Upper lobe of left lung (tissue), 6 donors: ENCODE measurements around the gene UIMC1. TPM values are rescaled to one million over a fixed set of nuclear protein-coding genes. Genes with fewer than 3 reads are reported as not detected.
A peak's percentile ranks its signal among the peaks of the same experiment; 100 is the strongest.

Experiments used
- ATAC-seq, 2 donors: fragments of 200-7000 bp; cut with Tn5 transposase; one replicate each; pipeline ENCODE4 v1.9.1; 2022; ENCODE audit warnings: mild to moderate bottlenecking in 2 of 2, moderate library complexity in 2 of 2; ENCODE audit not compliant: low FRiP score in 2 of 2
- DNase-seq, 2 donors: peaks; one replicate each; pipeline ENCODE4 v3.0.0-alpha.2; 2019 to 2020
- H3K27ac ChIP-seq, 4 donors: fragments of 200-600 bp; sonication (generic); one replicate each; pipeline ENCODE4 v1.5.1; 2016 to 2019
- H3K27me3 ChIP-seq, 4 donors: fragments of 200-600 bp; sonication (generic); one replicate each; pipeline ENCODE4 v1.5.1; 2017 to 2019
- H3K36me3 ChIP-seq, 4 donors: fragments of 200-600 bp; sonication (generic); one replicate each; pipeline ENCODE4 v1.5.1; 2016 to 2019
- H3K4me1 ChIP-seq, 4 donors: fragments of 200-600 bp; sonication (generic); one replicate each; pipeline ENCODE4 v1.5.1; 2018 to 2019
- H3K4me3 ChIP-seq, 4 donors: fragments of 200-600 bp; sonication (generic); one replicate each; pipeline ENCODE4 v1.5.1; 2017 to 2019; ENCODE audit warnings: mild to moderate bottlenecking in 2 of 4, moderate library complexity in 1 of 4
- H3K9me3 ChIP-seq, 4 donors: fragments of 200-600 bp; sonication (generic); one replicate each; pipeline ENCODE4 v1.5.1; 2018 to 2019
- EP300 ChIP-seq, 4 donors: sonication (generic); formaldehyde crosslinking; IDR thresholded peaks; one replicate each; pipeline ENCODE4 v1.5.1; 2017; ENCODE audit warnings: antibody characterized with exemption in 4 of 4, control low read depth in 2 of 4
- POLR2A ChIP-seq, 4 donors: fragments of 450-650 bp; IDR thresholded peaks; one replicate each; pipeline ENCODE4 v1.5.1; 2016 to 2017; ENCODE audit warnings: antibody characterized with exemption in 4 of 4, mild to moderate bottlenecking in 2 of 4
- POLR2AphosphoS5 ChIP-seq, 2 donors: sonication (generic); formaldehyde crosslinking; IDR thresholded peaks; one replicate each; pipeline ENCODE4 v1.5.1; 2017; ENCODE audit warnings: antibody characterized with exemption in 2 of 2
- WGBS, 2 donors: methylation state at CpG; one replicate each; pipeline ENCODE4 v1.1.5; 2017 to 2018; 5-methylcytosine and 5-hydroxymethylcytosine counted together
- total RNA-seq, 6 donors: library from RNA; depleted of rRNA in 4 of 6; stranded (reverse); fragments of >200 nt in 4 of 6; gene quantifications; one replicate each; pipeline versions ENCODE4 v1.1.0 to v1.2.1, GENCODE V29; 2016 to 2021
- TF ChIP-seq, protein P1 (sequence below), 6 experiments: fragments of 450-650 bp in 4 of 6; fragments of 200-600 bp in 2 of 6; sonication (generic) in 2 of 6; IDR thresholded peaks; one replicate each; pipeline ENCODE4 v1.5.1; 2016 to 2019; ENCODE audit warnings: antibody characterized with exemption in 6 of 6
- donor health status: DM: no; HTN: no; CAD: no; lungs with moderate emphysema.
- donor health status: DM: no; HTN: yes; CAD: no; lungs with severe emphysema.

The UIMC1 gene
- total RNA-seq, 6 donors from 2014 or later = 26.7 to 87.0 (median 37.9) TPM

DNA sequence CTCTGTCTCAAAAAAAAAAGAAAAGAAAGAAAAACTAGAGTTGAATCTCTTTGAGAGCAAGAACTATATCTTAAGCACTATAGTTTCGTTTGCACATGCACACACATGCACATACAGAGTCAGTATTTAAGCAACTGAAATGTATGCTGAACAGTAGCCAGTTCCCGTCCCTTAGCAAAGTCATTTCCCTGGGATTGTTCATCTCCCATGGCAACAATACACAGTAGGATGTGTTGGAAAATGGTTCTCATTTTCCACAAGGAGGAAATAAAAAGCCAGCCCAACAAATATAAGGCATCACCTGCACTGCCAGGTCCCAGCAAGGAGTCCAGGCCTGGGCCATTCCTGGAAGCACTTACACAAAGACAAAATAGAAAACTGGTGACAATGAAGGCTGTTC, 11.8 kb upstream of the UIMC1 start:
- Histone ChIP-seq H3K27me3 (no peaks in the 10 kb centered on the region), H3K36me3 (no peaks in the 10 kb centered on the region), H3K4me1 (peaks cover 9 to 12% (median 10%) of the 10 kb centered on the region in 4 donors), H3K27ac (no peak overlapping the region), H3K4me3 (no peak overlapping the region), H3K9me3 (no peaks in the 10 kb centered on the region)
- ATAC-seq (no peak), DNase-seq (no peak)
- TF ChIP-seq EP300 (IDR thresholded peaks at IDR 0.05) (no peak), POLR2A (IDR thresholded peaks at IDR 0.05) (no peak), POLR2AphosphoS5 (IDR thresholded peaks at IDR 0.05) (no peak)
- TF ChIP-seq, protein P1, sequence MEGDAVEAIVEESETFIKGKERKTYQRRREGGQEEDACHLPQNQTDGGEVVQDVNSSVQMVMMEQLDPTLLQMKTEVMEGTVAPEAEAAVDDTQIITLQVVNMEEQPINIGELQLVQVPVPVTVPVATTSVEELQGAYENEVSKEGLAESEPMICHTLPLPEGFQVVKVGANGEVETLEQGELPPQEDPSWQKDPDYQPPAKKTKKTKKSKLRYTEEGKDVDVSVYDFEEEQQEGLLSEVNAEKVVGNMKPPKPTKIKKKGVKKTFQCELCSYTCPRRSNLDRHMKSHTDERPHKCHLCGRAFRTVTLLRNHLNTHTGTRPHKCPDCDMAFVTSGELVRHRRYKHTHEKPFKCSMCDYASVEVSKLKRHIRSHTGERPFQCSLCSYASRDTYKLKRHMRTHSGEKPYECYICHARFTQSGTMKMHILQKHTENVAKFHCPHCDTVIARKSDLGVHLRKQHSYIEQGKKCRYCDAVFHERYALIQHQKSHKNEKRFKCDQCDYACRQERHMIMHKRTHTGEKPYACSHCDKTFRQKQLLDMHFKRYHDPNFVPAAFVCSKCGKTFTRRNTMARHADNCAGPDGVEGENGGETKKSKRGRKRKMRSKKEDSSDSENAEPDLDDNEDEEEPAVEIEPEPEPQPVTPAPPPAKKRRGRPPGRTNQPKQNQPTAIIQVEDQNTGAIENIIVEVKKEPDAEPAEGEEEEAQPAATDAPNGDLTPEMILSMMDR (IDR thresholded peaks at IDR 0.05) = no peak
- 88 to 89% methylated on average over 2 of the region's 2 CpGs for WGBS, 2 donors

DNA sequence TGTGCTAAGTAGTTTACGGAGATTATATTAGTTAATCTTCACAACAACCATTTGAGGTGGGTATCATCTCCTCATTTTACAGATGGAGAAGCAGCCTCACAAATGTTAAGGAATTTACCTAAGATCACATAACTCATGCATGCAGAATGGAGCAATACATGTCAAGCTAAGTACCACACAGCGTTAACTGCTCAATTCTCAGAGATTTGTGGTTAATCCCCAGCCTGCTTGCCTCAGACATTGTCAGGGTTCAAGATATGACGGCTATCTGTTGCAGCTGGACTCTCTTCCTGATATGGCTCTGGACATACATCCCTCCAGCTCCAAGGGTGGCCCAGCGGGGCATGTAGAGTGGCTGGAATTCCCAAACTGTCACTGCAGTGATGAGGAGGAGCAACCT, 8.6 kb upstream of the UIMC1 start:
- Histone ChIP-seq H3K27ac (no peak overlapping the region), H3K36me3 (no peaks in the 10 kb centered on the region), H3K9me3 (no peaks in the 10 kb centered on the region), H3K4me3 (no peak overlapping the region), H3K4me1 (no peaks in the 10 kb centered on the region), H3K27me3 (no peaks in the 10 kb centered on the region)
- DNase-seq = no peak
- 92% methylated on average over 4 of the region's 4 CpGs for WGBS, 2 donors
- TF ChIP-seq, protein P1 (IDR thresholded peaks at IDR 0.05) = no peak
- TF ChIP-seq EP300 (IDR thresholded peaks at IDR 0.05) = no peak
- no peak for TF ChIP-seq POLR2AphosphoS5 (IDR thresholded peaks at IDR 0.05)
- no peak for ATAC-seq

DNA sequence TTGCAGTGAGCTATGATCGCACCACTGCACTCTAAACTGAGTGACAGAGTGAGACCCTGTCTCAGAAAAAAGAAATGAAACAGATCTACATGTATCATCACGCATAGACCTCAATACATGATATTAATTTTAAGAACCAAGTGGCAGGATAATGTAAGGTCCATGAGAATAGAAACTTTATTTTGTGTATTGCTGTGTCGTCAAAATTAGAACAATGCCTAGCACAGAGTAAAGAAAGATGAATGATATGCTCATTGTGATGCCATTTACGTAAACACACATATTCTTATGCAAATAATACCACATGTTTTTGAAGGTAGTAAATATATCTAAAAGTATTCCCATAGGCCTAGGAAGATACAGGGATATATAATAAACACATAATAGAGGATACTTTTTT, 3.6 kb upstream of the UIMC1 start:
- no peaks in the 10 kb centered on the region for H3K9me3 ChIP-seq
- WGBS, 2 donors = 93 to 94% methylated on average over 4 of the region's 4 CpGs

DNA sequence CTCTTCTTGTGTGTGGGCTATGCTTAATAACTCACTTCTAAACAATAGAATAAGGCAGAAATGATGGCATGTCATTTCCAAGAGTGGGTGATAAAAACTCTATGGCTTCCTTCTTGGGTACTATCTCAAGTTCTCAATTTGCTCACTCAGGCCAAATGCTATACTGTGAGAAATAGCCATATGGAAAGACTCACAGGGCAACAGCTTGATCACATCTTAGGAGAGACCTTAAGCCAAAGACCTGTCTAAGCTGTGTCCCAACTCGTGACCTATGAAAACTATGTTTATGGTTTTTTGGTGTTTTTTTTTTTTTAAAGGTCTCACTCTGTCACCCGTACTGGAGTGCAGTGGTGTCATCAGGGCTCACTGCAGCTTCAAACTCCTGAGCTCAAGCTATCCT, 2.1 kb upstream of the UIMC1 start:
- DNase-seq = no peak
- Histone ChIP-seq H3K4me1 (peaks cover 14 to 19% (median 15%) of the 10 kb centered on the region in 4 donors), H3K4me3 (no peak overlapping the region), H3K9me3 (no peaks in the 10 kb centered on the region), H3K27ac (no peak overlapping the region), H3K36me3 (no peaks in the 10 kb centered on the region), H3K27me3 (no peaks in the 10 kb centered on the region)
- ATAC-seq = no peak
- WGBS, 2 donors = 68 to 82% methylated on average over 2 of the region's 2 CpGs
- no peak for TF ChIP-seq POLR2A (IDR thresholded peaks at IDR 0.05)
- TF ChIP-seq EP300 (IDR thresholded peaks at IDR 0.05) = no peak
- TF ChIP-seq, protein P1 (IDR thresholded peaks at IDR 0.05) = no peak
- TF ChIP-seq POLR2AphosphoS5 (IDR thresholded peaks at IDR 0.05) = no peak

More for the DNA sequence above, 3.6 kb upstream of the UIMC1 start:
- Histone ChIP-seq H3K4me3 (no peak overlapping the region), H3K4me1 (peaks cover 4 to 5% (median 4%) of the 10 kb centered on the region in 4 donors), H3K27me3 (no peaks in the 10 kb centered on the region), H3K27ac (no peak overlapping the region), H3K36me3 (no peaks in the 10 kb centered on the region)
- TF ChIP-seq POLR2AphosphoS5 (IDR thresholded peaks at IDR 0.05) (no peak), EP300 (IDR thresholded peaks at IDR 0.05) (no peak), POLR2A (IDR thresholded peaks at IDR 0.05) (no peak)
- TF ChIP-seq, protein P1 (IDR thresholded peaks at IDR 0.05) = no peak
- ATAC-seq (no peak), DNase-seq (no peak)

DNA sequence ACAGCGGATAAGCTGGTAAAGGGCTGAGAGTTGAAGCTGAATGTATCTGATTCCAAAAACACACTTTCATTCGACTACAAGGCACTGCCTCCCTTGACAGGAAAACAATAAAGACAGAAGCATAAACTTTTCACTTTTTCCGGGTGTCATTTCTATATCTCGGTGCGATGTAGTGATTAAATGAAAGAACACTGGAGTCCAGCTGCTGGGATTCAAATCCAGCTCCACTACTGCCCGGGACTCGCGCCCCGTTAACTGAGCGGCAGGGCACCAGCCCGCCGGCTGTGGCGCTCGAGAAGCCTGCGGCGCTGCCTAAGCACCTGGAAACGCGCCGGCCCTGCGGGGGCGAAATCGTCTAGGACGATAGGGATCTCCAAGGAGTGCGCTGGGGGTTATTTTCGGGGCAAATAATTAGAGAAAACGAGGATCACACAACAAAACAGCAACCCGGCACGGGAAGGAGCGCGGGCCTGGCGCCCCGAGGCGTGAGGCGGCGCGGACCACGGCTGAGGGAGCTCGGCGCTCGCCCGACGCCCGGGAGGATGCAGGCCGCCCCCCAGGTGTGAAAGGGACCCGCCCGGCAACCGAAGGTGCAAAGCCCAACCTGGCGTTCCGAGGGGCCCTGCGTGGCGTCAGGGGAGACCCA, 837 bp downstream of the UIMC1 start:
- Histone ChIP-seq H3K9me3 (no peaks in the 10 kb centered on the region), H3K27ac (peak overlapping the region; percentile 90 to 96 (median 92)), H3K4me3 (peak overlapping the region; percentile 64 to 97 (median 80)), H3K36me3 (no peaks in the 10 kb centered on the region), H3K27me3 (no peaks in the 10 kb centered on the region), H3K4me1 (peaks cover 14 to 37% (median 15%) of the 10 kb centered on the region in 4 donors)
- peak; percentile 79 to 93 for DNase-seq
- WGBS, 2 donors = 2 to 3% methylated on average over 26 to 42 of the region's 51 CpGs
- TF ChIP-seq POLR2AphosphoS5 (IDR thresholded peaks at IDR 0.05) = no peak
- TF ChIP-seq, protein P1 (IDR thresholded peaks at IDR 0.05) = peak in 5 of 6 experiments; percentile 31 to 58 (median 46)
- ATAC-seq = peak; percentile 83 to 91
